ENCODE data around the gene GNG7.
"Not testable (repeated sequence)": the region's sequence is repeated elsewhere in the genome, so short reads cannot be mapped to it uniquely, and the experiment has no call there.

The GNG7 gene

DNA sequence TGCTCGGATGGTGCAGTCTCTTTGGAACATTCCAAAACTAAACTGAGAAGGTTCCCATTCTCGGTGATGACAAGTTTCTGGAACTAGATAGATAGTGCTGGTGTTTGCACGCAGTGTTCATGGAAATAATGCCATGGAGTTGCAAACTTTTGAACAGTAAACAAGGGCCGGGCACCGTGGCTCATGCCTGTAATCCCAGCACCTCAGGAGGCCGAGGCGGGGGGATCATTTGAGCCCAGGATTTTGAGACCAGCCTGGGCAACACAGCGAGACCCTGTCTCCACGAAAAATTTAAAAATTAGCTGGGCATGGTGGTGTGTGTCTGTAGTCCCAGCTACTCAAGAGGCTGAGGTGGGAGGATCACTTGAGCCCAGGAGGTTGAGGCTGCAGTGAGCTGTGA lies 95.7 kb downstream of the GNG7 start:
- DNase-seq (ENCODE audit: low read depth in 2 of 3, low spot score in 1 of 3): not testable (repeated sequence)

DNA sequence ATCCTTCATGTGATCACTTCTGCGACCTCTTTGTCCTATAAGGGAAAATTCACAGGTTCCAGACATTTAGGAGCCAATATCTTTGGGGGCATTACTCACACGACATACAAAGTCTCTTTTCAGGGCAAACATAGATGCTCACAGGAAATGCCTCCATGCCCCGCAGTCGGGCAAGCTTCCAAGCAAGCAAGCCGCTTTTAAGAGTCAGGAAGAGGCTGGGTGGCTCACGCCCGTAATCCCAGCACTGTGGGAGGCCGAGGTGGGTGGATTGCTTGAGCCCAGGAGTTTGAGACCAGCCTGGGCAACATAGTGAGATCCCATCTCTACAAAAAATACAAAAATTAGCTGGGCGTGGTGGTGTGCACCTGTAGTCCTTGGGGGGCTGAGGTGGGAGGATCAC lies 96.6 kb downstream of the GNG7 start:
- not testable (repeated sequence) for DNase-seq (ENCODE audit: low read depth in 2 of 3, low spot score in 1 of 3)

DNA sequence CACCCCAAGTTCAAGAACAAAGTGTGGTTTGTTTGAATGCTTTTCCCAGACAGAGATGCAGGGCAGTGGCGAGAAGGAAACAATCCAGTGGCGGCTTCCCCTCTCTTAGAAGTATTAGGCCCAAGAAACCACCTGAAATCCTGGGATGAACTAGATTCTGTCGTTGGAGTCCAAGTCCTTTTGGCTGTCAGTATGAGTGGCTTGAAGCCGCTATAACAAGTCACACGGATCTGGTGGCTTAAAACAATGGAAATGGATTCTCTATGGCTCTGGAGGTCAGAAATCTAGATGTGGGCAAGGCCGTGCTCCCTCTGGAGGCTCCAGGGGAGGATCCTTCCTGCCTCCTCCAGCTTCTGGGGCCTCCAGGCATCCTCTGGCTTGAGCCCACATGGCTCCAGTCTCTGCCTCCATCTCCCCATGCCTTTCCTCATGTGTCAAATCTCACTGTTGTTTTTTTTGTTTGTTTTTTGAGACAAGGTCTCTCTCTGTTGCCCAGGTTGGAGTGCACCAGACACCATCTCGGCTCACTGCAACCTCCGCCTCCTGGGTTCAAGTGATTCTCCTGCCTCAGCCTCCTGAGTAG lies 97.7 kb downstream of the GNG7 start:
- DNase-seq (ENCODE audit: low read depth in 2 of 3, low spot score in 1 of 3): no peak

DNA sequence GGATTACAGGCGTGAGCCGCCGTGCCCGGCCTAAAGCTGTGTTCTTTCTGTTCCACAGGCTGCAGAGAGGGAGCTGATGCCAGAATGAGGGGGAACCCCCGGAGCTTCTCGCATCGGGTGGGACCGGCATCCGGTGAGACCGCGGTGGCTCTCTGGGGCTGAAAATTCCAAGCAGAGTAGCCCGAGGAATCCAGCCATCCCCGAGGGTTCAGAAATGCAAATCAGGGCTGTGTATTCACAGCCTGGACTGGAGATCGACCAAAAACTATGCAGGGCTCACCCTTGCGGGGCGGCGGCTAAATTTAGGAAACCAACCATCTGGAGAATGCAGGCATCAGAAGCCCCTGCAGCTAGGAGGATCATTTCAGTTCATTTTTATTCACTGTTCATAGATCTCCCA lies 99.2 kb downstream of the GNG7 start:
- DNase-seq (ENCODE audit: low read depth in 2 of 3, low spot score in 1 of 3): no peak

DNA sequence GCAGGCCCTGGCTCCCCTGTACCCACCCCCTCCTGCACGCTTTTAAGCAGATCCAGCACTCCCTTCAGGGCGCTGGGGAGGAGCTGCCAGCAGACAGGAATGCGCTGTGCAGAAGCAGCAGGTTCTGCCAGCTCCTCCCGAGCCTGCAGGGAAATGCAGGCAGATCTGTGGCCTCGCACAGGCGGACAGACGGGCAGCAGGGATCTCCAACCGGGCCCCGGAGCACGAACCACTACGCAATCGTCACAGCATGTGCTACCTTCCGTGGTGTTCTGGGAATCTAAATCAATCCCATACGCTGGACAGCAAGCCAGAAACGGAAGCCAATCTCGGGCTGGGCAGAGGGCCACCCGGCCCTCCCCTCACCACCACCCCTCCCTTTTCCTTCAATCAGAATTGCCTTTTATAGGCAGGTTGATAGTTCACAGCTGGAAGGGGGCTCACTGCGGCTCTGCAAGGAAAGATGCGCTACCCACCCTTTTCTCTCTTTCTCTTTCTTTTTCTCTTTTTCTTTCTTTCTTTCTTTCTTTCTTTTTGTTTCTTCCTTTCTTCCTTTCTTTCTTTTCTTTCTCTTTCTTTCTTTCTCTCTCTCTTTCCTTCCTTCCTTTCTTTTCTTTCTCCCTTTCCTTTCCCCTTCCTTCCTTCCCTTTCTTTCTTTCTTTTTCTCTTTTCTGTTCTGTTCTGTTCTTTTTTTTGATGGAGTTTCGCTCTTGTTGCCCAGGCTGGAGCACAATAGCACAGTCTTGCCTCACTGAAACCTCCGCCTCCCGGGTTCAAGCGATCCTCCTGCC lies 99.9 kb downstream of the GNG7 start:
- no peak for DNase-seq (ENCODE audit: low read depth in 2 of 3, low spot score in 1 of 3)

DNA sequence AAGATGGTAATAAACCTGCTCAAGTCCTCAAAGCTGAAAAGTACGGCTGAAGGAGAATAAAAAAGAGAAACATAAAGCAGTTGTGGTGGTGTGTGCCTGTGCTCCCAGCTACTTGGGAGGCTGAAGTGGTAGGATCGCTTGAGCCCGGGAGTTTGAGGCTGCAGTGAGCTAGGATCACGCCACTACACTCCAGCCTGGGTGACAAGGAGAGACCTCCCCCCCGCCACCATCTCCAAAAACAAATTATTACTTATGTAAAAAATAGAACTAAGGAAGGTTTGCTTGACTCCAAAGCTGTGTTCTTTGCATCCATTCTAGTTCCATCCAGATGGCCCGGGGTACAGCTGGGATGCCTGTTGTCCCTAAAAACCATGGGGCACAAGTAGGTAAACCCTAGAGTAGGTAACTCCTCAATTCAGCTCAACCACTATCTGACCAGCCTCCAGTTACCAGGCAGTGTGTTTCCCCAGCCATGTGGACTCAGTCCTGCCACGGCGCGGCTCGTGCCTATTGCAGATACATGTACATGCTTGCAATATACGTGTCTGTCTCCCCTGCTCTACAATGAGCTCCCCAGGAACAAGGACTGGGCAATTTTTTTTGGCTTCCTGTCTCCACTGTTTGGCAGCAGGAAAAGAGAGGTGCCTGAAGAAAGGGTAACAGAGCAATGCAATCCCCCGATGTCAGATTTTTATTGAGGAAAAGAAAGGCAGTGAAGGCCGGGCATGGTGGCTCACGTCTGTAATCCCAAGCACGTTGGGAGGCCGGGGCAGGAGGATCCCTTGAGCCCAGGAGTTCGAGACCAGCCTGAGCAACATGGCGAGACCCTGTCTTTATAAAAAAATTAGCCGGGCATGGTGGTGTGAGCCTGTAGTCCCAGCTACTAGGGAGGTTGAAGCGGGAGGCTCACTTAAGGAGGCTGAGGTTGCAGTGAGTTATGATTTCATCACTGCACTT lies 101.3 kb downstream of the GNG7 start:
- no peak for DNase-seq (ENCODE audit: low read depth in 2 of 3, low spot score in 1 of 3)

DNA sequence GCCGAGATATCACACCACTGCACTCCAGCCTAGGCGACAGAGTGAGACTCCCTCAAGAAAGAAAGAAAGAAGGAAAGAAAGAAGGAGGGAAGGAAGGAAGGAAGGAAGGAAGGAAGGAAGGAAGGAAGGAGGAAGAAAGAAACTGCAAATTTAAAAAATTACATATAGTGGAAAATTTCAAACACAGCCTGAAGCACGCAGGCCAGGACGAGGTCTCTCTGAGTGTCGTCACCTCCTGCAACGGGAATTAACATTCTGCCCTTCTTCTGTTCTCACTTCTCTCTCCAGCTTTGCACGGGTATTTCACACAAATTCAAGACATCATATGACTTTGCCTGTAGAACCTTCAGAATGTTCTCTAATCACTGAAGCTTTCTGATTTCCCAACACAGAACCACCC lies 108.2 kb downstream of the GNG7 start:
- DNase-seq (ENCODE audit: low read depth in 2 of 3, low spot score in 1 of 3): no peak

DNA sequence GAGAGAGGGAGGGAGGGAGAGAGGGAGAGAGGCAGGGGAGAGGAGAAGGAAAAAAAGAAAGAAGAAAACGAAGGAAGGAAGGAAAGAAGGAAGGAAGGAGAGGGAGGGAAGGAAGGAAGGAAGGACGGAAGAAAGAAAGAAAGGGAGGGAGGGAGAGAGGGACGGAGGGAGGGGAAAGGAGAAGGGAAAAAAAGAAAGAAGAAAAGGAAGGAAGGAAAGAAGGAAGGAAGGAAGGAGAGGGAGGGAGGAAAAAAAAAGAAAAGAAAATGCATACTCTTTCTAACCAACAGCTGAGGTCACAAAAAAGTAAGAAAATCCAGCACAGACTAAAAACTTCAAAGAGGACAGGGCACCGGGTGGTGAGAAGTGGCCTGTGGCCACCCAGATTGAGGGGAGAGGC lies 109.7 kb downstream of the GNG7 start:
- DNase-seq (ENCODE audit: low read depth in 2 of 3, low spot score in 1 of 3): no peak

DNA sequence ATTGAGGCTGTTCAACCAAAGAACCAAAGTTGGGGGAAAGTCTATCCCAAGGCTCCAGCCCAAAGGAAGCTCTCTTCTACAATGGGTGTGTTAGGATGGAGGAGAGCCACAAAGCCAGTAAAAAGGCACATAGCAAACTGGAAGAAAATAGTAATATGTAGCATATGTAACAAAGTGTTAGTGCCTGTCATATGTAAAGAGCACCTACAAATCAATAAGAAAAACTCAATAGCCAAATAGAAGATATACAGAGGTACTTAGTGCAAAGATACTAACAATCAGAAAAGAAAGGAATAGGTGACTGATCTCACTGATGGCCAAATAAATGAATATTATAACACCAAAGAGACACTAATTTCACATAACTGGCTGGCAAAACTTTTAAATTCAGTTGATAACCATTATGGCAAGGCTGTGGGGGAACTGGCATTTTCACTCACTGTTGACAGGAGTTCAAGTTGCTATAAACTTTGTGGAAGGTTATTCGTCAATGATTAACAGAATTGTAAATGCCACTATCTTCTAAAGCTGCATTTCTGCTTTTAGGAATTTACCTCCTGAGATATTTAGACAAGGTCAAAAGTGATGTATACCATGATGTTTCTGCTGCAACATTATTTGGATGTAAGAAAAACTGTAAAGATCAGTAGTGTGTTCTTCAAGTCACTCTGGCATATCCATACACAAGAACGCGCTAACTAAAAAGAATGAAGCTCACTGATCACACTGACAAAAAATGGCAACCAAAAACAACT lies 110.8 kb downstream of the GNG7 start:
- no peak for DNase-seq (ENCODE audit: low read depth in 2 of 3, low spot score in 1 of 3)

DNA sequence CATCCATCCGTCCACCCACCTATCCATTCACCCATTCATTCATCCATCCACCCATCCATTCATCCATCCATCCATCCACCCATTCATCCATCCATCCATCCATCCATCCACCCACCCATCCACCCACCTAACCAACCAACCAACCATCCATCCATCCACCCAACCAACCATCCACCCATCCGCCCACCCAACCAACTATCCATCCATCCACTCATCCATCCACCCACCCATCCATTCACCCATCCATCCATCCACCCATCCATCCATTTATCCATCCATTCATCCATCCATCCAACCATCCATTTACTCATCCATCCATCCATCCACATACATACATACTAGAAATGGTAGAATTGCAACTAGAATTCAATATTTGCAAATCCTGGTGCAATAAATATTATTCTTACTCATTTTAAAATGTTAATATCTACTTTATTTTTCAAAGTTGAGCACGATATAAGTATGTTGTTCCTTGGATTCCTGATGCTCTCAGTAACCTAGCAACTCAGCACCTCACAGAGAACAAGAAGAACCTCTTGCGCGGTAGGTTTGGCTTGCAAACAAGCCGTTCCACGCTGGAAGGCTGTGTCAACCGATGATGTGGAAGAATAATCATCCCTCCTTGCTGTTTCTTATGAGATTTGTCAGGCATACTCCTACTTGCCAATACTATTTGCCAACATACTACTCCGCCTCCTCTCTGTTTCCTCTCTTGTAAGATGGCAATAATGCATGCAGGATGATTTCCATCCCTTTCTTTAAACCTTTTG lies 111.7 kb downstream of the GNG7 start:
- DNase-seq (ENCODE audit: low read depth in 2 of 3, low spot score in 1 of 3): no peak

DNA sequence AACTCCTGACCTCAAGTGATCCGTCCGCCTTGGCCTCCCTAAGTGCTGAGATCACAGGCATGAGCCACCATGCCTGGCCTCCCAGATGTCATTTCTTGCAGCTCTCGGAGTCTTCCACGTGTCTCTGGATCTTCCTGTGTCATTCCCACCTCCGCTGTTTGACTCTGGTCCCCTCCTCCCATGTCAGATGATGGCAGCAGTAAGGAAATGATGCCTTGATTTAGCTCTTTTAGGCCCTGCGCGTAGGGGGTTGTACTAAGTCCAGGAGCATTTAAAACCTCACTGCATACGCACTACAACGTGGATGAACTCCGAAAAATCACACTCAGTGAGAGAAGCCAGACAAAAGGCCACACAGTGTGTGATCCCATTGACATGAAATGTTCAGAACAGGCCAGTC lies 113.1 kb downstream of the GNG7 start:
- no peak for DNase-seq (ENCODE audit: low read depth in 2 of 3, low spot score in 1 of 3)

DNA sequence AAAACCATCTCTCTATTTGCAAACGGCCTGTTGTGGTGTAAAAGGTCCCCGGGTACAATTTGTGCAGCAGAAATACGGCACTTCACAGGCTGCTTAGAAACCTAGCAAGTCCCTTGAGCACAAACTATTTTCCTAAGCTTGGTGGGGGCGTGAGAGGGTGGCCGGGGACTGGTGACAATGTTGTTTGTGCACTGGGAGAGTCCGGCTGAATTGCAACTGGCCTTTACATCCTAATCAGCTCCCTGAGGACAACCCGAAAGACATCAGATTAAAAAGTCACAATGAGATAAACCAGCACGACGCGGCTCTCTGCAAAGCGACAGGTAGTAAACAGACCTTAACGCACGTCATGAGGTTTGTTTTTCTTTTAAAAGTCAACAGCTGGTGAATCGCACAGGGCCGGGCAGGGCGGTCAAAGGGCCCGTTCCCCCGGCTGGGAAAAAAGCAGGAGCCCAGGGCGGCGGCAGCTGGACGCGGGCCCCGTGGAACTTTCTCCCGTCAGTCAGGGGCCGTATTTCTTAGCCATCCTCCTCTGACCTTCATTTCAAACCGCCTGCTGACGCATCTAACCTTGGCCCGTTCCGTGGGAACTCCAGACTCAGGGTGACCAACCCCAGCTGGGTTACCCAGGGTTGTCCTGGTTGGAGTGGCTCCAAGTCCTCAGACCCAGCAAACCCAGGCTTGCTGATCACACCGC lies 114.3 kb downstream of the GNG7 start:
- no peak for DNase-seq (ENCODE audit: low read depth in 2 of 3, low spot score in 1 of 3)

DNA sequence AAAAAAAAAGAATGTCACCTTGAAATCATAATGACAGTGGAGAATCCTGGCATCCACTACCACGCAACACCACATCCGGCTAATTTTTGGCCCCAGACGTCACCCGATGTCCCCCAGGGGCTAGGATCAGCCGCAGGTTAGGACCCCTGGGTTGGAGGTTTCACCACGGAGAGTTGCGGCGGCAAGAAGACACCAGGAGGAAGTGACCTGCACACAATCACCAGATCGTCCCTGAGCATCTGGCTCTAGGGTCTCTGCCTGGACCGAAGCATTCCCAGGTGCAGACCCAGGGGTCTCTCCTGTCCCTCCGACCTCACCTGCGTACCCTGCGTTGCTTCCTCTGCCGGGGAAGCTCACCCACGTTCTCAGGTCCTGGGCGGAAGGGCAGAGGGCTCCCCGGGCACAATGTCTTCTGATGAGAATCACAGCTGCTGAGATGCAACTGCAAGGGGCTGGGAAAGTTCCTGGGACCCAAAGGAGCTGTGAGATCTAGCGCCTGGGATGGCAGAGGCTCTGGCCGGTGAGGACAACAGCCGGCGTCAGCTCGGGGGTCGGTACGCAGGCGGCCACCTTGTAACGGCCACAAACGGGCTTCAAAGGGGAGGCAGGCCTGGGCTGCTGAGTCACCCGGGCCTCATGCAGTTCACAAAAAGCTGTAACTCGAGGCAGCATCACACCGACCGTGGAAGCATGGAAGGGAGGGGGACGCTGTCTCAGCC lies 115.3 kb downstream of the GNG7 start:
- DNase-seq (ENCODE audit: low read depth in 2 of 3, low spot score in 1 of 3): no peak

DNA sequence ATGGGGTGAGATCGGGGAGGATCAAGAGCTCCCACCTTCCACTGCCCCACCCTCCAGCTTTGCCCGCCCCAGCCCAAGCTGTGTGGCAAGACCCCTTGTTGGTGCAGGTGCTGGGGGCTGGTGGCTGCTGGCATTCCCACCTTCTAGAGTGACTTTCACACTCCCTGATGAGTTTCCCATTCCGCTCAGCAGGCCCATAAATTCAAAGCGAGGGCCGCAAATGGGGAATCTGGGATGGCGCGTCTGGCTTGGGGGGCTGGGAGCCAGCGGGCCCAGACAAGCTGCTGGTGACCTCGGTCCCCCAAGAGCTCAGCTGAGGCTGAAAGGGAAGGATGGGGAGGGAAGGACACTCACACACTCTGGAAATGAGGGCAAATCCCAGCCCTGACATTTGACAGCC lies 116.3 kb downstream of the GNG7 start:
- DNase-seq (ENCODE audit: low read depth in 2 of 3, low spot score in 1 of 3): no peak

DNA sequence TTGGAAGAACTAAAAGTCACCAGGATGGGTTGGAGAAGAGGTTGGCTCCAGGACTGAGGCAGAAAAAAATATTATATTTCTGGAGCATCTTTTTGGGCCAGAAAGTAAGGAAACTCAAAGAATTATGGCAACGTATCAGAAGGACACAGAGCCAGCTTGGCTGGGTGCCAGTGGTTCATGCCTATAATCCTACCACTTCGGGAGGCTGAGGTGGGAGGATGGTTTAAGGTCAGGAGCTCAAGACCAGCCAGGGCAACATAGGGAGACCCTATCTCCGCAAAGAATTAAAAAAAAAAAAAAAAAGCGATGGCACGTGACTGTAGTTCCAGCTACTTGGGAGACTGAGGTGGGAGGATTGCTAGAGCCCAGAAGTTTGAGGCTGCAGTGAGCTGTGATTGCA lies 118.5 kb downstream of the GNG7 start:
- no peak for DNase-seq (ENCODE audit: low read depth in 2 of 3, low spot score in 1 of 3)

DNA sequence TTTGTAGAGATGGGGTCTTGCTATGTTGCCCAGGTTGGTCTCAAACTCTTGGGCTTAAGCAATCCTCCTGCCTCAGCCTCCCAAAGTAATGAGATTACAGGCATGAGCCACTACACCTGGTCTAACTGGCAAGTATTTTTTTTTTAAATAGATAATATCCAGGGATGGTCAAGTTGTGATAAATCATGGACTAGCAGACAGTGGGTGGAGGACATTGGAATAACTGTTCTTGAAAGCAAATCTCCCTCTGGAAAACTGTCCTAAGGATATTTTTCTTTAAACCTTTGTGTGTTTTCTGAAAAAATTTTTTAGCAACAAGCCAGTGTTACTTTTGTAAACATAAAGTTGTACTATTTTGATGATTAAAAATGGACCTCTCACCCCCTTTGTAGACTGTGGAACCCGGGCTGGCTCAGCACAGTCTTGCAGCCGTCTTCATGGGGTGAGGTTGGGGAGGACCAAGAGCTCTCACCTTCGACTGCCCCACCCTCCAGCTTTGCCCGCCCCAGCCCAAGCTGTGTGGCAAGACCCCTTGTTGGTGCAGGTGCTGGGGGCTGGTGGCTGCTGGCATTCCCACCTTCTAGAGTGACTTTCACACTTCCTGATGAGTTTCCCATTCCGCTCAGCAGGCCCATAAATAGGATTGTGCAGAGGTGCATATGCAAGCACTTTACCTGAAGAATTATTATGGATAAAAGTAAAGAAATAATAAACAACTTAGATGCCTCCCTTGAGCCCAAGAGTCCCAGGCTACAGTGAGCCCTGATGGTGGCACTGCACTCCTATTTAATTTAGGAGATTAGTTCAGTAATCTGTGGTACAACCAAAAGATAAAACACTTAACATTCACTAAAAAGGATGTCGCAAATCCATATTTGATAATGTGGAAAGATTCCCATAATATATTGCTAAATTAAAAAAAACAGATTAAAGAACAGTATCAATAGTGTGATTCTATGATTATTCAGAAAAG lies 119.2 kb downstream of the GNG7 start:
- DNase-seq (ENCODE audit: low read depth in 2 of 3, low spot score in 1 of 3): no peak

DNA sequence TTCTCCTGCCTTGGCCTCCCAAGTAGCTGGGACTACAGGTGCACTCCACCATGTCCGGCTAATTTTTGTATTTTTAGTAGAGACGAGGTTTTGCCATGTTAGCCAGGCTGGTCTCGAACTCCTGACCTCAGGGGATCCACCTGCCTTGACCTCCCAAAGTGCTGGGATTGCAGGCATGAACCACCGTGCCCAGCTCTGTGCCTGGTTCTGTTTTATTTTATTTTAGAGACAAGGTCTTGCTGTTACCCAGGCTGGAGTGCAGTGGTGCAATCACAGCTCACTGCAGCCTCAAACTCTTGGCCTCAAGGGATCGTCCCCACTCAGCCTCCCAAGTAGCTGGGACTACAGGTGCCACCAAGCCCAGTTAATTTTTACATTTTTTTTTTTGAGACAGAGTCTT lies 122.1 kb downstream of the GNG7 start:
- not testable (repeated sequence) for DNase-seq (ENCODE audit: low read depth in 2 of 3, low spot score in 1 of 3)

DNA sequence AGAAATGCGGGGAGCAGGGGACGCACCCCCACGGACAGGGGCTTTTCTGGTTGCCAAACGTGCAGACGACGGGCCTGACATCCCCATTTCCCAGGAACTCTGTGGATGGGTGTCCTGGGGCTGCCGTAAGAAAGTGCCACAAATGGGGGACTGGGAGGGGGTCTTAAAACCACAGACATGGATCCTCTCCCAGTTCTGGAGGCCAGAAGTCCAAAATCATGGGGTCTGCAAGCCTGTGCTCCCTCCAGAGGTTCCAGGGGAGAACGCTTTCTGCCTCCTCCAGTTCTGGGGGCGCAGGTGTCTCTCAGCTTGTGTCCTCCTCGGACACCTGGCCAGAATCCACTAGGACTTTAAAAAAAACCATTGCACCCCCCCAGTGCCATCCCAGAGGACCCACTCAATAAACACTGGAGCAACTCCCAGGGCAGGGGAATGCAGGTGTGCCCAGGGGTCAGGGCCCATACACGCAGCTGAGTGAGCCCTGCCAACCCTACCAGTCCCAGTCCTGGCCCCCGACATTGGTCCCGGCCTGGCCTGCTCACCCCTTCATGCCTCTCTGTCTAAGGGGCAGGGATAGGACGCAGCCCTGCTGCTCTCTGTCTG lies 122.7 kb downstream of the GNG7 start:
- DNase-seq (ENCODE audit: low read depth in 2 of 3, low spot score in 1 of 3): no peak
